AG04450 (cell line): ENCODE measurements around the gene KCNN2. TPM values are rescaled to one million over a fixed set of nuclear protein-coding genes. Genes with fewer than 3 reads are reported as not detected.

Experiments used
- CTCF ChIA-PET: fragments of 300-600, 350-600 bp; formaldehyde crosslinking; extraction: SDS; loops from one replicate; lab custom pipeline; 2022; ENCODE audit warnings: antibody characterized with exemption, inconsistent platforms; lab: Charles Lee
- POLR2A ChIA-PET: fragments of 350-600 bp; formaldehyde crosslinking; extraction: SDS; loops from one replicate; lab custom pipeline; 2021; ENCODE audit warnings: antibody characterized with exemption, inconsistent platforms; lab: Yijun Ruan, JAX
- DNase-seq: peaks from one replicate; pipeline ENCODE4 v3.0.0-alpha.2; 2011; ENCODE audit warnings: low read depth, low spot score
- H3K27ac ChIP-seq: one replicate; pipeline ENCODE4 v1.5.1; 2012; ENCODE audit warnings: low read depth, low read length, control low read depth
- H3K27me3 ChIP-seq: one replicate; pipeline ENCODE4 v1.6.0; 2012; ENCODE audit warnings: low read length; ENCODE audit not compliant: control insufficient read depth, insufficient read depth
- H3K4me3 ChIP-seq: 2 replicates; pipeline ENCODE4 v1.5.1; 2011; ENCODE audit warnings: mild to moderate bottlenecking, low read depth, low read length, control low read depth
- H3K9me3 ChIP-seq: 2 replicates; pipeline ENCODE4 v1.5.1; 2012; ENCODE audit warnings: low read length; ENCODE audit not compliant: control insufficient read depth, insufficient read depth
- polyA minus RNA-seq: library from RNA; depleted of rRNA, polyadenylated mRNA; stranded (reverse); fragments of >200 nt; gene quantifications from 2 replicates; pipeline ENCODE4 v1.2.3, GENCODE V29; 2011; rRNA and poly(A)+ RNA removed
- polyA plus RNA-seq: library from polyadenylated mRNA; depleted of rRNA; stranded (reverse); fragments of >200 nt; gene quantifications from 2 replicates; pipeline ENCODE4 v1.2.3, GENCODE V29; 2011; rRNA removed
- TF ChIP-seq, protein P1 (sequence below): IDR thresholded peaks from 2 replicates; pipeline ENCODE4 v1.5.1; 2011; ENCODE audit warnings: low read depth, low read length, control low read depth, inconsistent platforms

The KCNN2 gene
- polyA plus RNA-seq (0.86 and 1.2 TPM in 2 replicates), polyA minus RNA-seq (1.1 and 1.3 TPM in 2 replicates)

DNA sequence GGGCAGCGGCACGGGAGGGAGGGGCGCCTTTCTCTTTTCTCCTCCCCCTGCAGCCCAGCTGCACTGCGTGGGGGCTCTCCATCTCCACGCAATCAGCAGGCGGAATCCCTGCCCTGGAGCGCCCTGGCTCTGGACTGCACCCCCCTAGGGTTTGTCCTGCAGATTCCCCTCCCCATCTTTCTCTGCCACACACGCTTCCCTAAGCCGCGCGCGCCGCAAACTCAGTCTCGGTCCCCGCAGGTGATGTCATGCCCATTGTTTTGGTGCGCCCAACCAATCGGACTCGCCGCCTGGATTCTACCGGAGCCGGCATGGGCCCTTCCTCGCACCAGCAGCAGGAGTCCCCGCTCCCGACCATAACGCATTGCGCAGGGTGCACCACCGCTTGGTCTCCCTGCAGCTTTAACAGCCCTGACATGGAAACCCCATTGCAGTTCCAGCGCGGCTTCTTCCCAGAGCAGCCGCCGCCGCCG lies at the start of gene KCNN2:
TSS of gene KCNN2 (plus strand) at position 347 of the 473 bp plus-strand sequence. CDS start at position 417, 70 bp downstream.
- Histone ChIP-seq H3K4me3 (peak within 1 kb of the TSS; percentile 69), H3K27ac (no peak within 1 kb of the TSS), H3K27me3 (peaks cover 35% of the 10 kb centered on the region), H3K9me3 (no peaks in the 10 kb centered on the region; the same call in 1 of the 2 replicates)
- ChIA-PET CTCF (interaction anchor here (0.9 to 1.2 kb wide), 2 partner anchors 87 to 89 kb away, joined by 3 to 4 read pairs; no protein-coding TSS in a partner anchor), POLR2A (no interaction called here)
- peak; percentile 53 for DNase-seq
- TF ChIP-seq, protein P1, sequence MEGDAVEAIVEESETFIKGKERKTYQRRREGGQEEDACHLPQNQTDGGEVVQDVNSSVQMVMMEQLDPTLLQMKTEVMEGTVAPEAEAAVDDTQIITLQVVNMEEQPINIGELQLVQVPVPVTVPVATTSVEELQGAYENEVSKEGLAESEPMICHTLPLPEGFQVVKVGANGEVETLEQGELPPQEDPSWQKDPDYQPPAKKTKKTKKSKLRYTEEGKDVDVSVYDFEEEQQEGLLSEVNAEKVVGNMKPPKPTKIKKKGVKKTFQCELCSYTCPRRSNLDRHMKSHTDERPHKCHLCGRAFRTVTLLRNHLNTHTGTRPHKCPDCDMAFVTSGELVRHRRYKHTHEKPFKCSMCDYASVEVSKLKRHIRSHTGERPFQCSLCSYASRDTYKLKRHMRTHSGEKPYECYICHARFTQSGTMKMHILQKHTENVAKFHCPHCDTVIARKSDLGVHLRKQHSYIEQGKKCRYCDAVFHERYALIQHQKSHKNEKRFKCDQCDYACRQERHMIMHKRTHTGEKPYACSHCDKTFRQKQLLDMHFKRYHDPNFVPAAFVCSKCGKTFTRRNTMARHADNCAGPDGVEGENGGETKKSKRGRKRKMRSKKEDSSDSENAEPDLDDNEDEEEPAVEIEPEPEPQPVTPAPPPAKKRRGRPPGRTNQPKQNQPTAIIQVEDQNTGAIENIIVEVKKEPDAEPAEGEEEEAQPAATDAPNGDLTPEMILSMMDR, result 0 out of 2 replicates have a peak, but pooled peaks have one; percentile 2

GRCh38 chr5:114312658-114313057 lies 49.2 kb upstream of the KCNN2 start:
- CTCF ChIA-PET, result interaction anchor here (0.6 to 0.9 kb wide), 3 partner anchors 12 to 138 kb away, joined by 3 to 4 read pairs (median 3); no protein-coding TSS in a partner anchor

DNA sequence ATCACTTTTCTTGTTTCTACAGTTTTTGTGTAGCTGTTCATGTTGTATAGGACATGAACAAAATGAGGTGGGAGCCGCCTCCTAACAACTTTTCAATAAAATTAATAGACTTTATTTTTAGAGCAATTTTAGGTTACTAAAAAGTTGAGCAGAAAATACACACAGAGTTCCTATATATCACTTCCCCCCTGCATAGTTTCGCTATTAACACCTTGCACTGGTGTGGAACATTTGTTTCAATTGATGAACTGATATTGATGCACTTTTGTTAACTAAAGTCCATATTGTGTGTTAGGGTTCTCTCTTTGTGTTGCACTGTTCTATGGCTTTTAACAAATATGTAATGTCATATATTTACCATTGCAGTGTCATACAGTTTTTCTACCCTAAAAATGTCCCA lies 47.8 kb upstream of the KCNN2 start:
- TF ChIP-seq, protein P1, result no peak
- CTCF ChIA-PET, result no interaction called here
- POLR2A ChIA-PET, result no interaction called here

More at GRCh38 chr5:114312658-114313057, 49.2 kb upstream of the KCNN2 start:
- TF ChIP-seq, protein P1, result no peak
- Histone ChIP-seq H3K27me3 (no peaks in the 10 kb centered on the region), H3K4me3 (no peak overlapping the region), H3K27ac (no peak overlapping the region), H3K9me3 (no peaks in the 10 kb centered on the region)
- POLR2A ChIA-PET, result no interaction called here
- no peak for DNase-seq

GRCh38 chr5:114316167-114316566 lies 45.7 kb upstream of the KCNN2 start:
- Histone ChIP-seq H3K9me3 (no peaks in the 10 kb centered on the region), H3K27me3 (no peaks in the 10 kb centered on the region), H3K27ac (no peak overlapping the region), H3K4me3 (no peak overlapping the region)
- TF ChIP-seq, protein P1, result peak; percentile 16; the same call in 1 of the 2 replicates
- no peak for DNase-seq
- ChIA-PET CTCF (interaction anchor here (0.6 to 1.2 kb wide), 4 partner anchors 9 to 92 kb away, joined by 3 read pairs; no protein-coding TSS in a partner anchor), POLR2A (no interaction called here)

More for the DNA sequence above, 47.8 kb upstream of the KCNN2 start:
- Histone ChIP-seq H3K27ac (no peak overlapping the region), H3K9me3 (no peaks in the 10 kb centered on the region), H3K27me3 (no peaks in the 10 kb centered on the region), H3K4me3 (no peak overlapping the region)
- DNase-seq, result no peak

GRCh38 chr5:114317751-114318150 lies 44.1 kb upstream of the KCNN2 start:
- no peak overlapping the region for H3K4me3 ChIP-seq
- TF ChIP-seq, protein P1, result no peak
- no peaks in the 10 kb centered on the region for H3K9me3 ChIP-seq
- CTCF ChIA-PET, result no interaction called here
- POLR2A ChIA-PET, result no interaction called here
- DNase-seq, result no peak
- no peak overlapping the region for H3K27ac ChIP-seq
- no peaks in the 10 kb centered on the region for H3K27me3 ChIP-seq
